ENCODE results near the gene CDH22.
A peak's percentile ranks its signal among the peaks of the same experiment; 100 is the strongest.

CDH22 gene

DNA sequence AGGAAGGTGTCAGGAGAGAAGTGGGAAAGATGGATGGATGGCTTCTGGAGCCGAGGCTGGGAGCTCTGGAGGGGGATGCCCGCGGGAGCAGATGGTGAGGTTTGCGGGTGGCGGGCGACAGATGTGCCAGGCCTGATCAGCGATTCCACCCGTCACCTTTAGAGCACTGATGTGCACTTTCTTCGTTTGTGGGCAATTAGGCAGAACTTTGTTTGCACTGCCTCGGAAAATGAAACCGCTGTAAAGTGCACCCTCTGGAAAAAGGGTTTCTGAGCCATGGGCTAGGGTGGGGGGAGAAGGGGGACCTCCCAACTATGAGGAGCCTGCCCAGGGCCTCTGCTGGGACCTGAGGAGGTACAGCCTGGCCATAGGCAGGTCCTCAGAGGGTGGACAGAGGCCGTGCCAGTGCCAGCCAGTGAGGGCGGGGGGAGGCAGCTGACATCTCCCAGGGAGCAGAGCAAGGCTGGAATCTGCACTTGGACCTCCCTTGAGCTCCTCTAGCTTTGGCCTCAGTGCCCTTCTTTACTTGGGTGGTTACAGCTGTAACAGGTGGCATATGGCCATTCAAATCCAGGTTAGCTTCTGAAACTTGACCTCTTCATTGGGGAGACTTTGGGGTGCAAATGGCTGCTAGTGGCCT, 131.4 kb downstream of the CDH22 start:
- TF ChIP-seq, protein P1, sequence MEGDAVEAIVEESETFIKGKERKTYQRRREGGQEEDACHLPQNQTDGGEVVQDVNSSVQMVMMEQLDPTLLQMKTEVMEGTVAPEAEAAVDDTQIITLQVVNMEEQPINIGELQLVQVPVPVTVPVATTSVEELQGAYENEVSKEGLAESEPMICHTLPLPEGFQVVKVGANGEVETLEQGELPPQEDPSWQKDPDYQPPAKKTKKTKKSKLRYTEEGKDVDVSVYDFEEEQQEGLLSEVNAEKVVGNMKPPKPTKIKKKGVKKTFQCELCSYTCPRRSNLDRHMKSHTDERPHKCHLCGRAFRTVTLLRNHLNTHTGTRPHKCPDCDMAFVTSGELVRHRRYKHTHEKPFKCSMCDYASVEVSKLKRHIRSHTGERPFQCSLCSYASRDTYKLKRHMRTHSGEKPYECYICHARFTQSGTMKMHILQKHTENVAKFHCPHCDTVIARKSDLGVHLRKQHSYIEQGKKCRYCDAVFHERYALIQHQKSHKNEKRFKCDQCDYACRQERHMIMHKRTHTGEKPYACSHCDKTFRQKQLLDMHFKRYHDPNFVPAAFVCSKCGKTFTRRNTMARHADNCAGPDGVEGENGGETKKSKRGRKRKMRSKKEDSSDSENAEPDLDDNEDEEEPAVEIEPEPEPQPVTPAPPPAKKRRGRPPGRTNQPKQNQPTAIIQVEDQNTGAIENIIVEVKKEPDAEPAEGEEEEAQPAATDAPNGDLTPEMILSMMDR (IDR thresholded peaks at IDR 0.05; ENCODE audit: low read length, missing control alignments): no peak
- DNase-seq (ENCODE audit: low read depth): no peak

DNA sequence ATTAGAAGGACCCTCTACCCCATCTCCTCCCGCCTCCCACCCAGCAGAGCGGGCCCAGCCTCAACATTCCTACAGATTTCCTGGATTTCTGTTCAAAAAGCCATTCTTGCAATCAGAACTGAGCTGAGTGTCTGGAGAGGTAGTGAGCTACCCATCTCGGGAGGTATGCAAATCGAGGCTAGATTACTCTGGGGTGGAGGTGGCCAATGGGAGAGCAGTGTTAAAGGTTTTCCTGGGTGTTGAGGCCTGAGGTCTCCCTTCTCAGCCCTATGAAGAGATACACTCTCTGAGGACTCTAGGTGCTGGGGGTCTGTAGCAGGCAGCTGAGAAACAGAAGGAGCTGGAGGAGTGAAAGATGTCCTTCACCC, 133.2 kb downstream of the CDH22 start:
- TF ChIP-seq, protein P1 (IDR thresholded peaks at IDR 0.05; ENCODE audit: low read length, missing control alignments): no peak
- DNase-seq (ENCODE audit: low read depth): no peak
- H3K4me3 ChIP-seq (replicated peaks; ENCODE audit: low read depth, low read length): no peak overlapping the region

More for the DNA sequence above, 131.4 kb downstream of the CDH22 start:
- no peak overlapping the region for H3K4me3 ChIP-seq (replicated peaks; ENCODE audit: low read depth, low read length)

DNA sequence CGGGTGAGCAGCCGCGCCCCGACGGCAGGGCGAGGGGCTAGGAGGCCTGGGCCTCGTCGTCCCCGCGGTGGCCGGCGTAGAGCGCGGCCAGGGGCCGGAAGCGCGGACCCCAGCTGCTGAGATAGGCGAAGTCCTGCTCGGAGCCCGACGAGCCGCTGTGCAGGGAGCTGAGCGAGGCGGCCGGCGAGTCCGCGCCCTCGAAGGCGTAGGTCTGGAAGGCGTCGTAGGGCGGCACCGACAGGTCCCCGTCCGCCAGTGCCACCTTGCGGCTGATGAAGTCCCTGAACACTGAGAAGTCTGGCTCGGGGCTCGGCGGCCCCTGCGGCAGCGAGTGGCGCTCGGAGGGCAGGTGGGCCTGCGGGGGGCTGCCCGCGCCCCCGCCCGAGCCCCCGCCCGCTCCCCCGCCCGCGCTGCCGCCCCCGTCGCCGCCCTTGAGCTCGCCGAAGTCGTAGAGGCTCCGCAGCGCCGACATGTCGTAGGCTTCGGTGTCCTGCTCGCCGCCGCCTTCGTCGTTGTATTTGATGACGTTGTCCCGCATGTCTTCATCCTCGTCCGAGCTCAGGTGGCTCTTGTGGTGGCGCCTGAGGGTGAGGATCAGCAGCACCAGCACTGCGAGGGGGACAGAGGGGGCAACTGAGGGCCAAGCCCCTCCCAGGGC, 133.7 kb downstream of the CDH22 start:
- H3K4me3 ChIP-seq (replicated peaks; ENCODE audit: low read depth, low read length): no peak overlapping the region
- peak; percentile 64 for DNase-seq (ENCODE audit: low read depth)
- TF ChIP-seq, protein P1 (IDR thresholded peaks at IDR 0.05; ENCODE audit: low read length, missing control alignments): peak; percentile 50

GRCh38 chr20:46173652-46174468, 134.4 kb downstream of the CDH22 start:
- DNase-seq (ENCODE audit: low read depth): no peak
- TF ChIP-seq, protein P1 (IDR thresholded peaks at IDR 0.05; ENCODE audit: low read length, missing control alignments): no peak
- no peak overlapping the region for H3K4me3 ChIP-seq (replicated peaks; ENCODE audit: low read depth, low read length)

GRCh38 chr20:46172961-46173536, 135.2 kb downstream of the CDH22 start:
- no peak overlapping the region for H3K4me3 ChIP-seq (replicated peaks; ENCODE audit: low read depth, low read length)
- TF ChIP-seq, protein P1 (IDR thresholded peaks at IDR 0.05; ENCODE audit: low read length, missing control alignments): no peak
- no peak for DNase-seq (ENCODE audit: low read depth)

DNA sequence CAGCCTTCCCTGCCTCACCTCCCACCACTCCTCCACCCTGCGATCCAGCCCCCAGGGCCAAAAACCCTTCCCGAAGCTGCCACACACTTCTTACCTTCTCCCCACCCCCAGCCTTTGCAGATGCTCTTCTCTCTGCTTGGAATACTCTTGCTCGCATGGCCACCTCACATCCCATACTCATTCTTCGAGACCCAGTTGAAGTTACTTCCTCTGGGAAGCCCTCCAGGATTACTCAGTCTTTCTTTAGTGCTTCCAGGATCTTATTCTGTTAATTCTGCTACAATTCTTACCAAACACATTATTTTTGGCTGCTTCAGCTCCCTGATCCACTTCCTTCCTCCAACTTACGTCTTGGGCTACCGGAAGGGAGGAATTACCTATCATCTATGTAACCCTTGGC, 135.8 kb downstream of the CDH22 start:
- no peak overlapping the region for H3K4me3 ChIP-seq (replicated peaks; ENCODE audit: low read depth, low read length)
- TF ChIP-seq, protein P1 (IDR thresholded peaks at IDR 0.05; ENCODE audit: low read length, missing control alignments): no peak
- DNase-seq (ENCODE audit: low read depth): no peak

All from fibroblast of pulmonary artery (primary cell).